Parathyroid adenoma (tissue), 2 donors: ENCODE measurements around the gene DGKI.

Experiments
- H2AFZ ChIP-seq: fragments of 300-600 bp; sonication (generic); one replicate; pipeline ENCODE4 v1.7.0; 2017; ENCODE audit warnings: antibody characterized with exemption, mild to moderate bottlenecking
- H3K27ac ChIP-seq: fragments of 300-600 bp; sonication (generic); one replicate; pipeline ENCODE4 v1.7.0; 2017
- H3K27me3 ChIP-seq: fragments of 300-600 bp; sonication (generic); one replicate; pipeline ENCODE4 v1.7.0; 2017; ENCODE audit warnings: low read length; ENCODE audit not compliant: control insufficient read depth, insufficient read depth
- H3K36me3 ChIP-seq: fragments of 300-600 bp; sonication (generic); one replicate; pipeline ENCODE4 v1.7.0; 2017; ENCODE audit warnings: low read length; ENCODE audit not compliant: control insufficient read depth, insufficient read depth
- H3K4me1 ChIP-seq: fragments of 300-600 bp; sonication (generic); one replicate; pipeline ENCODE4 v1.7.0; 2017; ENCODE audit warnings: control low read depth
- H3K4me2 ChIP-seq: fragments of 300-600 bp; sonication (generic); one replicate; pipeline ENCODE4 v1.7.0; 2017; ENCODE audit warnings: low read length
- H3K4me3 ChIP-seq: fragments of 300-600 bp; sonication (generic); one replicate; pipeline ENCODE4 v1.7.0; 2017; ENCODE audit warnings: low read depth, low read length
- H3K79me2 ChIP-seq: fragments of 300-600 bp; sonication (generic); one replicate; pipeline ENCODE4 v1.7.0; 2017; ENCODE audit warnings: control low read depth
- H3K9ac ChIP-seq: fragments of 300-600 bp; sonication (generic); one replicate; pipeline ENCODE4 v1.7.0; 2017; ENCODE audit warnings: mild to moderate bottlenecking
- H3K9me3 ChIP-seq: fragments of 300-600 bp; sonication (generic); one replicate; pipeline ENCODE4 v1.7.0; 2017; ENCODE audit warnings: low read length; ENCODE audit not compliant: control insufficient read depth
- TF ChIP-seq, protein P1 (sequence below): fragments of 300-600 bp; sonication (generic); IDR thresholded peaks from one replicate; pipeline ENCODE4 v1.7.0; 2017; ENCODE audit warnings: antibody characterized with exemption, mild to moderate bottlenecking
- donor health status: primary hyperparathyroidism.

The DGKI gene

DNA sequence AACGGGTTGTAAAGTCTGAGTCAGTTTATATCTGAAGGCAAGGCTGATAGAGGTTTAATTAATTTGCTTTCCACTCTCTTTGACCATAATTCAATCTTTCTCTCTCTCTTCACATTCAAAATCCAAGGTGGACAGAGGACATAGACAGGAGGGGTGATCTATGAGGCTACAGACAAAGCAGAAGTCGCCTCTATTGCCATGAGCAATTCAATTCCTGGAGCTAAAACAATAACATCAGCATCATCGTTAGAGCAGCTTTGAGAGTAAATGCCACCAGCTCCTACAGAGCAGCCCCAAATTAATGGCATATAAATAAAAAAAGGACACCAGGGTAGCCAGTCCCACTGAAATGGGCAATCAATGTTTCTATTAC, 93.2 kb downstream of the DGKI start:
- Histone ChIP-seq H2AFZ (no peak overlapping the region), H3K4me2 (no peak overlapping the region), H3K4me3 (no peak overlapping the region), H3K4me1 (peaks cover 7% of the 10 kb centered on the region), H3K9ac (no peak overlapping the region), H3K27ac (no peak overlapping the region), H3K79me2 (no peaks in the 10 kb centered on the region), H3K36me3 (no peaks in the 10 kb centered on the region), H3K9me3 (no peaks in the 10 kb centered on the region), H3K27me3 (no peaks in the 10 kb centered on the region)
- TF ChIP-seq, protein P1, sequence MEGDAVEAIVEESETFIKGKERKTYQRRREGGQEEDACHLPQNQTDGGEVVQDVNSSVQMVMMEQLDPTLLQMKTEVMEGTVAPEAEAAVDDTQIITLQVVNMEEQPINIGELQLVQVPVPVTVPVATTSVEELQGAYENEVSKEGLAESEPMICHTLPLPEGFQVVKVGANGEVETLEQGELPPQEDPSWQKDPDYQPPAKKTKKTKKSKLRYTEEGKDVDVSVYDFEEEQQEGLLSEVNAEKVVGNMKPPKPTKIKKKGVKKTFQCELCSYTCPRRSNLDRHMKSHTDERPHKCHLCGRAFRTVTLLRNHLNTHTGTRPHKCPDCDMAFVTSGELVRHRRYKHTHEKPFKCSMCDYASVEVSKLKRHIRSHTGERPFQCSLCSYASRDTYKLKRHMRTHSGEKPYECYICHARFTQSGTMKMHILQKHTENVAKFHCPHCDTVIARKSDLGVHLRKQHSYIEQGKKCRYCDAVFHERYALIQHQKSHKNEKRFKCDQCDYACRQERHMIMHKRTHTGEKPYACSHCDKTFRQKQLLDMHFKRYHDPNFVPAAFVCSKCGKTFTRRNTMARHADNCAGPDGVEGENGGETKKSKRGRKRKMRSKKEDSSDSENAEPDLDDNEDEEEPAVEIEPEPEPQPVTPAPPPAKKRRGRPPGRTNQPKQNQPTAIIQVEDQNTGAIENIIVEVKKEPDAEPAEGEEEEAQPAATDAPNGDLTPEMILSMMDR = no peak

DNA sequence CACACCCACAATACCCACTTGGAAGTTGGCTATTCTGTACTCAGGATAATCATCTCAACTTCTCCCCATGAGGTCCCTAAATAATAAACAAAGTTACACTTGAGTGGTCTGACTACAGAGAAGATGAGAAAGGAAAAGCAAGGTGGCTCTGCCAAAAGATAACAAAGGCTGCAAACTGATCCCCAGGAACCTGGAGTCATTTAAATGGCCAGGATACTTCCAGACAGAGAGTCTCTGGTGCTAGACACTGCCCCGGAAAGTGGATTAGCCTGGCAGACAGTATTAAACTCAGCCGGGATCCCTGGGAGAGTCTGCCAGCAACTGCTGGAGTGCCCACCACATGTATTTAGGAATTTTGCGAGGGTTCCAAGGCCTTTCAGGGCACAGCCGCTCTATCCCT, 93.7 kb downstream of the DGKI start:
- Histone ChIP-seq H3K4me3 (no peak overlapping the region), H3K27me3 (no peaks in the 10 kb centered on the region), H3K4me2 (no peak overlapping the region), H3K79me2 (no peaks in the 10 kb centered on the region), H3K36me3 (no peaks in the 10 kb centered on the region), H3K4me1 (peaks cover 7% of the 10 kb centered on the region), H3K27ac (no peak overlapping the region), H3K9me3 (no peaks in the 10 kb centered on the region), H3K9ac (no peak overlapping the region), H2AFZ (no peak overlapping the region)
- TF ChIP-seq, protein P1 = no peak

DNA sequence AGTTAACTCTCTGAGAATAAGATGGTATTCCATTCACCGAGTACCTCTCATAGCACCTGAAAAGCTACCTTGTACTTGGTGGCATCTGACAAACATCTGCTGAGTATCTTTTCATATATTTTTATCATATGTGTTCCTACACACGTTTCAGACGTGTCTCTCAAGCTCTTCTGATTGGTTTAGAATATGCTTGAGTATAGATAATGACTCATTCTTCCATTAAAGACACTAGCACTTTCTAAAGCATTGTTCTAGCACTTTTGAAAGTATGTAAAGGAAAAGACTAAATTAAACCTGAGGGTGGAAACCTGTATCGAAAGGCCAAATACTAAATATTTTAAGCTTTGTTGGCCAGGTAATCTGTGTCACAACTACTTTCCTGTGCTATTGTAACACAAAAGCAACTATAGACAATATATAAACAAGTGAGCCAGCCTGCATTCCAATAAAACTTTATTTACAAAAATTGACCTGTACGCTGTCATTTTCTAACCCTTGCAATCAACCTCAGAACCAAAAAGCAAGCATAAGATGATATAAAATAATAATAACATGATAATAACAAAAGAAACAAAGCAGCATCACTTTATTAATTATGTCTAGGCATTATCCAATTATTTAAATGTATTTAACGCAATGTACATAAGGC, 95.3 kb downstream of the DGKI start:
- Histone ChIP-seq H2AFZ (no peak overlapping the region), H3K4me1 (peaks cover 7% of the 10 kb centered on the region), H3K9me3 (no peaks in the 10 kb centered on the region), H3K4me3 (no peak overlapping the region), H3K79me2 (no peaks in the 10 kb centered on the region), H3K9ac (no peak overlapping the region), H3K27me3 (no peaks in the 10 kb centered on the region), H3K27ac (no peak overlapping the region), H3K36me3 (no peaks in the 10 kb centered on the region), H3K4me2 (no peak overlapping the region)
- TF ChIP-seq, protein P1 = no peak

DNA sequence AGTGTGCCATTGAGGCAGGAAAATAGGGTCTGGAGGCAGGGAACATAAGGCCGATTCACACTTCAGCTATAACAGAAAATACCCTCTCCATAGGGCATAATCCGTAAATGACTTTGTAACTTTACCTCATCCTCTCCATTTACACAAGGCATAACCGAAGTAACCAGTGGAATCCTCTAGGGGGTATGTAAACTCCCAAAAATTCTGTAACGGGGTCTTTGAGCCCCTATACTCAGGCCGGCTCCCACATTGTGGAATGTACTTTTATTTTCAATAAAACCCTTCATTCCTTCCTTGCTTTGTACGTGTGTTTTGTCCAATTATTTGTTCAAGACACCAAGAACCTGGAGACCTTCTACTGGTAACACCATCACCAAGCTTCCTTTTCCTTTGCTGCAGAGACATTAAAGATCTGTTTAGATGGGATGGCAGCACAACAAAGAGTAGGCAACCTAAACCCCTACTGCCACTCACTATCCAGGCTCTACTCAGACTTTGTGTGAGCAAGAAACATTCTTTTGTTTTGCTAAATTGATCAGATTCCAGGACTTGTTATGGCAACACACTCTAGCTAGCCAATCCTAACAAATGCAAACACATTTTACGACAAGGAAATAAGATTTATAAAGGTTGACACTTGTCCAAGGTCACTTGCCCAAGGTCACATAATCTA, 99.3 kb downstream of the DGKI start:
- Histone ChIP-seq H3K4me1 (no peaks in the 10 kb centered on the region), H3K4me2 (no peak overlapping the region), H3K36me3 (no peaks in the 10 kb centered on the region), H3K4me3 (no peak overlapping the region), H3K9me3 (no peaks in the 10 kb centered on the region), H3K79me2 (no peaks in the 10 kb centered on the region), H3K27ac (no peak overlapping the region), H3K27me3 (no peaks in the 10 kb centered on the region), H3K9ac (no peak overlapping the region), H2AFZ (no peak overlapping the region)
- TF ChIP-seq, protein P1 = no peak

DNA sequence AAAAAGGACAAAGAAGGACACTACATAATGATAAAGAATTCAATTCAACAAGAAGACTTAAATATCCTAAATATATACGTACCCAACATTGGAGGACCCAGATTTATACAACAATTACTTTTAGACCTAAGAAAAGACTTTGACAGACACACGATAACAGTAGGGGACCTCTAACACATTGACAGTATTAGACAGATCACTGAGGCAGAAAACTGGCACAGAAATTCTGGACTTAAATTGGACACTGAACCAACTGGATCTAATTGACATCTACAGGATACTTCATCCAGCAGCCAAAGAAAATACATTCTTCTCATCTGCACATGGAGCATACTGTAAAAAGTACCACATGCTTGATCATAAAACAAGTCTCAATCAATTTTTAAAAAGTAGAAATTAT, 103.8 kb downstream of the DGKI start:
- Histone ChIP-seq H3K9me3 (no peaks in the 10 kb centered on the region), H3K27ac (no peak overlapping the region), H2AFZ (no peak overlapping the region), H3K79me2 (no peaks in the 10 kb centered on the region), H3K4me1 (no peaks in the 10 kb centered on the region), H3K4me3 (no peak overlapping the region), H3K4me2 (no peak overlapping the region), H3K9ac (no peak overlapping the region), H3K27me3 (no peaks in the 10 kb centered on the region), H3K36me3 (no peaks in the 10 kb centered on the region)
- TF ChIP-seq, protein P1 = no peak
